ENCODE data around the gene PLEKHA8. TPM values are rescaled to one million over a fixed set of nuclear protein-coding genes. Genes with fewer than 3 reads are reported as not detected.

The PLEKHA8 gene
- total and polyA plus RNA-seq, 8 donors: 2.2 to 18.5 (median 6.0) TPM

- peaks cover 0 to 7% (median 5%) of the 10 kb centered on the region in 4 donors for H3K36me3 ChIP-seq
- TF ChIP-seq CTCF (IDR thresholded peaks at IDR 0.05): peak in 4 of 7 experiments; percentile 39 to 58 (median 50)
- TF ChIP-seq EP300 (IDR thresholded peaks at IDR 0.05): no peak
- peak in 1 of 3 donors; percentile 9 for TF ChIP-seq POLR2AphosphoS5 (IDR thresholded peaks at IDR 0.05)
- DNase-seq: peak in 1 of 2 donors; percentile 77
- H3K27ac ChIP-seq: peak overlapping the region in 2 of 5 donors; percentile 44 to 66
- no peaks in the 10 kb centered on the region for H3K9me3 ChIP-seq
- intact Hi-C loops (cut with DNase I; ENCODE audit: low total_unique reads): loop anchor here (10.0 kb wide), 1 partner anchor 250 kb away; no protein-coding TSS in a partner anchor
- no peaks in the 10 kb centered on the region for H3K27me3 ChIP-seq
- WGBS, 5 donors: 70 to 78% (median 73%) methylated on average over 6 of the region's 6 CpGs
- no peak overlapping the region for H3K4me3 ChIP-seq
- H3K4me1 ChIP-seq: peaks cover 23 to 61% (median 48%) of the 10 kb centered on the region in 4 donors
Measured at GRCh38 chr7:30164567-30164966, 136.4 kb downstream of the PLEKHA8 start.

GRCh38 chr7:30165590-30165989 is 137.4 kb downstream of the PLEKHA8 start:
- Histone ChIP-seq H3K9me3 (no peaks in the 10 kb centered on the region), H3K27ac (peak overlapping the region in 3 of 5 donors; percentile 44 to 66 (median 45)), H3K4me1 (peaks cover 23 to 54% (median 47%) of the 10 kb centered on the region in 4 donors), H3K36me3 (peaks cover 0 to 5% (median 2%) of the 10 kb centered on the region in 4 donors), H3K4me3 (no peak overlapping the region), H3K27me3 (no peaks in the 10 kb centered on the region)
- WGBS, 5 donors: 27 to 64% (median 47%) methylated on average over 3 of the region's 3 CpGs
- no peak for DNase-seq
- intact Hi-C loops (cut with DNase I; ENCODE audit: low total_unique reads): loop anchor here (10.0 kb wide), 1 partner anchor 249 kb away; no protein-coding TSS in a partner anchor
- no peak for TF ChIP-seq POLR2AphosphoS5 (IDR thresholded peaks at IDR 0.05)
- TF ChIP-seq CTCF (IDR thresholded peaks at IDR 0.05): no peak
- no peak for TF ChIP-seq EP300 (IDR thresholded peaks at IDR 0.05)
- TF ChIP-seq POLR2A (IDR thresholded peaks at IDR 0.05): no peak

- Histone ChIP-seq H3K9me3 (no peaks in the 10 kb centered on the region), H3K4me3 (no peak overlapping the region), H3K4me1 (peaks cover 23 to 61% (median 47%) of the 10 kb centered on the region in 4 donors), H3K27ac (peak overlapping the region in 2 of 5 donors; percentile 44 to 66), H3K36me3 (peaks cover 0 to 5% (median 1%) of the 10 kb centered on the region in 4 donors), H3K27me3 (no peaks in the 10 kb centered on the region)
- peak; percentile 41 to 67 for DNase-seq
- intact Hi-C loops (cut with DNase I; ENCODE audit: low total_unique reads): loop anchor here (10.0 kb wide), 1 partner anchor 249 kb away; no protein-coding TSS in a partner anchor
- TF ChIP-seq POLR2A (IDR thresholded peaks at IDR 0.05) (no peak), EP300 (IDR thresholded peaks at IDR 0.05) (no peak), POLR2AphosphoS5 (IDR thresholded peaks at IDR 0.05) (no peak), CTCF (IDR thresholded peaks at IDR 0.05) (no peak)
- 60 to 74% (median 63%) methylated on average over 12 of the region's 12 CpGs for WGBS, 5 donors
Measured at GRCh38 chr7:30166155-30166840, 138.1 kb downstream of the PLEKHA8 start.

GRCh38 chr7:30166841-30167235 is 138.6 kb downstream of the PLEKHA8 start:
- H3K4me3 ChIP-seq: no peak overlapping the region
- WGBS, 5 donors: 78 to 89% (median 81%) methylated on average over 5 of the region's 5 CpGs
- H3K9me3 ChIP-seq: no peaks in the 10 kb centered on the region
- intact Hi-C loops (cut with DNase I; ENCODE audit: low total_unique reads): loop anchor here (10.0 kb wide), 1 partner anchor 248 kb away; no protein-coding TSS in a partner anchor
- no peaks in the 10 kb centered on the region for H3K27me3 ChIP-seq
- no peak for DNase-seq
- H3K27ac ChIP-seq: no peak overlapping the region
- H3K4me1 ChIP-seq: peaks cover 23 to 66% (median 48%) of the 10 kb centered on the region in 4 donors
- TF ChIP-seq CTCF (IDR thresholded peaks at IDR 0.05) (no peak), POLR2AphosphoS5 (IDR thresholded peaks at IDR 0.05) (no peak), POLR2A (IDR thresholded peaks at IDR 0.05) (no peak), EP300 (IDR thresholded peaks at IDR 0.05) (no peak)
- peaks cover 0 to 5% (median 0%) of the 10 kb centered on the region in 4 donors for H3K36me3 ChIP-seq
